HCT116 (cell line): ENCODE measurements around the gene OTOG. TPM values are rescaled to one million over a fixed set of nuclear protein-coding genes. Genes with fewer than 3 reads are reported as not detected.

ENCODE experiments used
- ATAC-seq: fragments of 200-7000 bp; cut with Tn5 transposase; 2 replicates; pipeline ENCODE4 v1.9.1; 2020; ENCODE audit warnings: mild to moderate bottlenecking, moderate library complexity
- BruUV-seq: library from RNA; stranded (reverse); fragments of 400-500 nt; replicated peaks from 2 replicates; lab custom pipeline; 2021; lab: Mats Ljungman, UMichigan
- CTCF ChIA-PET: fragments of 300-600 bp; sonication (Branson Sonifier 250); formaldehyde crosslinking; loops from one replicate; lab custom pipeline; 2021; ENCODE audit warnings: antibody characterized with exemption; lab: Charles Lee
- POLR2A ChIA-PET: fragments of 300-600, 350-600 bp; sonication (Branson Sonifier 250); formaldehyde crosslinking; loops from one replicate; lab custom pipeline; 2021; ENCODE audit warnings: antibody characterized with exemption; lab: Charles Lee
- RAD21 ChIA-PET, 2 experiments: fragments of 300-600 bp; sonication (Branson Sonifier 250); formaldehyde crosslinking; loops; one replicate each; lab custom pipeline; 2023; ENCODE audit warnings: low total read pairs in 2 of 2; ENCODE audit not compliant: uncharacterized antibody in 2 of 2, unreplicated experiment in 2 of 2, low non-redundant PET in 1 of 2; lab: Charles Lee
- DNase-seq: peaks from one replicate; pipeline ENCODE4 v3.0.0-alpha.2; 2010; ENCODE audit warnings: low read depth, low spot score
- H2AFZ ChIP-seq: fragments of 200-600 bp; shearing (Covaris generic), sonication (generic); 2 replicates; pipeline ENCODE4 v1.6.1; 2017; ENCODE audit warnings: low read depth, mixed run types, mixed read lengths, antibody characterized with exemption, low read length; ENCODE audit not compliant: poor library complexity, severe bottlenecking
- H3K27ac ChIP-seq: 2 replicates; pipeline ENCODE4 v1.5.1; 2012; ENCODE audit warnings: low read depth, low read length
- H3K27me3 ChIP-seq: fragments of 200-600 bp; sonication (generic); 2 replicates; pipeline ENCODE4 v1.6.1; 2016; ENCODE audit warnings: mixed run types, low read length, mixed read lengths; ENCODE audit not compliant: insufficient read depth
- H3K36me3 ChIP-seq, 2 experiments: fragments of 200-500 bp in 1 of 2; fragments of 200-600 bp in 1 of 2; sonication (Bioruptor generic) in 1 of 2; sonication (generic) in 1 of 2; 2 replicates each; pipeline versions ENCODE4 v1.5.1 to v1.6.1; 2014 to 2016; ENCODE audit warnings: low read length in 2 of 2, inconsistent platforms in 1 of 2, mixed read lengths in 1 of 2, mixed run types in 1 of 2; ENCODE audit not compliant: insufficient read depth in 2 of 2, control insufficient read depth in 1 of 2
- H3K4me1 ChIP-seq, 2 experiments: fragments of 200-600 bp in 1 of 2; sonication (generic) in 1 of 2; 2 replicates each; pipeline versions ENCODE4 v1.5.1 to v1.6.1; 2012 to 2017; ENCODE audit warnings: low read length in 2 of 2, inconsistent platforms in 1 of 2, mild to moderate bottlenecking in 1 of 2, mixed read lengths in 1 of 2, mixed run types in 1 of 2, moderate library complexity in 1 of 2; ENCODE audit not compliant: insufficient read depth in 2 of 2, control insufficient read depth in 1 of 2
- H3K4me2 ChIP-seq: fragments of 200-600 bp; sonication (generic); 2 replicates; pipeline ENCODE4 v1.6.1; 2017; ENCODE audit warnings: mixed run types, low read length, mixed read lengths
- H3K4me3 ChIP-seq, 2 experiments: fragments of 200-600 bp in 1 of 2; sonication (generic) in 1 of 2; replicated peaks in 1 of 2; 2 replicates each; pipeline ENCODE4 v1.5.1; 2011 to 2016; ENCODE audit warnings: low read length in 2 of 2, control low read depth in 1 of 2, low read depth in 1 of 2, mild to moderate bottlenecking in 1 of 2, mixed read lengths in 1 of 2, mixed run types in 1 of 2
- H3K79me2 ChIP-seq: fragments of 200-600 bp; sonication (generic); 2 replicates; pipeline ENCODE4 v1.6.1; 2017; ENCODE audit warnings: mild to moderate bottlenecking, mixed run types, low read length, moderate library complexity, mixed read lengths; ENCODE audit not compliant: insufficient read depth
- H3K9ac ChIP-seq: fragments of 200-600 bp; sonication (generic); 2 replicates; pipeline ENCODE4 v1.6.1; 2016; ENCODE audit warnings: low read length, mixed read lengths
- H3K9me2 ChIP-seq: fragments of 200-600 bp; sonication (generic), shearing (Covaris generic); 2 replicates; pipeline ENCODE4 v1.6.1; 2017; ENCODE audit warnings: mixed run types, mild to moderate bottlenecking, moderate library complexity; ENCODE audit not compliant: insufficient read depth
- H3K9me3 ChIP-seq, 2 experiments: fragments of 200-500 bp in 1 of 2; fragments of 200-600 bp in 1 of 2; sonication (Bioruptor generic) in 1 of 2; sonication (generic) in 1 of 2; 2 replicates each; pipeline ENCODE4 v1.6.1; 2014 to 2017; ENCODE audit warnings: low read length in 2 of 2, mixed read lengths in 2 of 2, inconsistent platforms in 1 of 2, low read depth in 1 of 2, mild to moderate bottlenecking in 1 of 2, mixed run types in 1 of 2, moderate library complexity in 1 of 2; ENCODE audit not compliant: control insufficient read depth in 1 of 2, insufficient read depth in 1 of 2
- H4K20me1 ChIP-seq: fragments of 200-600 bp; sonication (generic), shearing (Covaris generic); 2 replicates; pipeline ENCODE4 v1.6.1; 2017; ENCODE audit warnings: mixed run types, mild to moderate bottlenecking, moderate library complexity; ENCODE audit not compliant: insufficient read depth
- ELF1 ChIP-seq: IDR thresholded peaks from 2 replicates; pipeline ENCODE4 v1.6.1; 2012; ENCODE audit warnings: low read depth, borderline replicate concordance
- FOSL1 ChIP-seq: IDR thresholded peaks from 2 replicates; pipeline ENCODE4 v1.6.1; 2012; ENCODE audit warnings: low read depth
- MAX ChIP-seq: IDR thresholded peaks from 2 replicates; pipeline ENCODE4 v1.6.1; 2012
- POLR2AphosphoS5 ChIP-seq: IDR thresholded peaks from 2 replicates; pipeline ENCODE4 v1.6.1; 2011; ENCODE audit warnings: mild to moderate bottlenecking, low read depth, low read length, moderate library complexity
- RAD21 ChIP-seq: IDR thresholded peaks from 2 replicates; pipeline ENCODE4 v1.6.1; 2012; ENCODE audit warnings: low read depth, mild to moderate bottlenecking
- REST ChIP-seq: IDR thresholded peaks from 2 replicates; pipeline ENCODE4 v1.6.1; 2012; ENCODE audit warnings: low read depth
- SP1 ChIP-seq: IDR thresholded peaks from 2 replicates; pipeline ENCODE4 v1.6.1; 2012; ENCODE audit warnings: low read depth
- SRF ChIP-seq: IDR thresholded peaks from 2 replicates; pipeline ENCODE4 v1.6.1; 2012; ENCODE audit warnings: low read depth
- ZFX ChIP-seq: fragments of 450-650 bp; IDR thresholded peaks from 2 replicates; pipeline ENCODE4 v1.6.1; 2017
- intact Hi-C: fragments of 100-400 bp; cut with micrococcal nuclease; formaldehyde crosslinking; loops from 2 replicates; pipeline ENCODE4 v1.10.0; 2022
- total RNA-seq: library from RNA; stranded (reverse); gene quantifications from one replicate; pipeline ENCODE4 v1.2.1, GENCODE V29; 2021; ENCODE audit not compliant: unreplicated experiment

The OTOG gene
- total RNA-seq, 1 experiment from 2014 or later: 0.07 TPM

- no peak overlapping the region for H3K9ac ChIP-seq
- TF ChIP-seq SP1 (no peak), POLR2AphosphoS5 (no peak), RAD21 (no peak), REST (no peak), ZFX (no peak), SRF (no peak), FOSL1 (no peak), MAX (no peak), ELF1 (no peak)
- no peaks in the 10 kb centered on the region for H3K9me2 ChIP-seq
- no peaks in the 10 kb centered on the region for H3K9me3 ChIP-seq
- no peaks in the 10 kb centered on the region for H3K4me1 ChIP-seq
- H4K20me1 ChIP-seq: no peaks in the 10 kb centered on the region
- no peaks in the 10 kb centered on the region for H3K27me3 ChIP-seq
- H2AFZ ChIP-seq: no peak overlapping the region
- ChIA-PET CTCF (no interaction called here), RAD21 (no interaction called here), POLR2A (no interaction called here)
- no peak overlapping the region for H3K27ac ChIP-seq
- no peaks in the 10 kb centered on the region for H3K36me3 ChIP-seq
- no peaks in the 10 kb centered on the region for H3K79me2 ChIP-seq
- ATAC-seq (no peak), DNase-seq (no peak)
- intact Hi-C loops: no loop called here
- H3K4me2 ChIP-seq: no peak overlapping the region
- BruUV-seq: no TSS peak
- no peak overlapping the region for H3K4me3 ChIP-seq
Measured at GRCh38 chr11:17579451-17579850, 32.4 kb downstream of the OTOG start.
